Gastroesophageal sphincter (tissue), 3 donors: ENCODE results near the gene TEX2.

ENCODE experiments used
- POLR2A ChIP-seq, 2 donors: fragments of 450-650 bp; IDR thresholded peaks; one replicate each; pipeline ENCODE4 v1.6.1; 2017; ENCODE audit warnings: antibody characterized with exemption in 2 of 2, mild to moderate bottlenecking in 2 of 2, moderate library complexity in 1 of 2
- TF ChIP-seq, protein P1 (sequence below), 4 experiments: fragments of 200-600 bp in 2 of 4; fragments of 450-650 bp in 2 of 4; sonication (generic) in 1 of 4; IDR thresholded peaks; one replicate each; pipeline ENCODE4 v1.5.1; 2017 to 2019; ENCODE audit warnings: antibody characterized with exemption in 4 of 4, mild to moderate bottlenecking in 2 of 4, moderate library complexity in 2 of 4

DNA sequence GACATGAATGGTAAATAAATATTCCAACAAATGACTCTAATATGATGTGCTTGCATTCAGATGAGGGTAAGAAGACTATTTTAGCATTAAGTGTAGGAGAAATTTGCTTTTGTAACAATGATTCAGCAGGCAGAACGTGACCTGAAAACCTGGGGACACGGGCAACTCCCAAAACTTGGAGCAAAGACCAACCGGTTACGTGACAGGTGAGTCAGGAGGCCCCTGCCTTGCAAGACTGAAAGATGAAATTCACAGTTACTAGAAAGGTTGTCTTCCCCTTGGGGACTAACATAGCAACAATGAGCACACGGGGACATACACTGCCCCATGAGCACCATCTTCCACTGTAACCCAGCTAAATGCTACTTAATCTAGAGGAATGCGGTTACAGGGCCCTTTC is 99.6 kb downstream of the TEX2 start:
- TF ChIP-seq, protein P1, sequence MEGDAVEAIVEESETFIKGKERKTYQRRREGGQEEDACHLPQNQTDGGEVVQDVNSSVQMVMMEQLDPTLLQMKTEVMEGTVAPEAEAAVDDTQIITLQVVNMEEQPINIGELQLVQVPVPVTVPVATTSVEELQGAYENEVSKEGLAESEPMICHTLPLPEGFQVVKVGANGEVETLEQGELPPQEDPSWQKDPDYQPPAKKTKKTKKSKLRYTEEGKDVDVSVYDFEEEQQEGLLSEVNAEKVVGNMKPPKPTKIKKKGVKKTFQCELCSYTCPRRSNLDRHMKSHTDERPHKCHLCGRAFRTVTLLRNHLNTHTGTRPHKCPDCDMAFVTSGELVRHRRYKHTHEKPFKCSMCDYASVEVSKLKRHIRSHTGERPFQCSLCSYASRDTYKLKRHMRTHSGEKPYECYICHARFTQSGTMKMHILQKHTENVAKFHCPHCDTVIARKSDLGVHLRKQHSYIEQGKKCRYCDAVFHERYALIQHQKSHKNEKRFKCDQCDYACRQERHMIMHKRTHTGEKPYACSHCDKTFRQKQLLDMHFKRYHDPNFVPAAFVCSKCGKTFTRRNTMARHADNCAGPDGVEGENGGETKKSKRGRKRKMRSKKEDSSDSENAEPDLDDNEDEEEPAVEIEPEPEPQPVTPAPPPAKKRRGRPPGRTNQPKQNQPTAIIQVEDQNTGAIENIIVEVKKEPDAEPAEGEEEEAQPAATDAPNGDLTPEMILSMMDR (IDR thresholded peaks at IDR 0.05), result no peak
- TF ChIP-seq POLR2A (IDR thresholded peaks at IDR 0.05), result no peak
